Stimulated activated CD8-positive, alpha-beta memory T cell treated with anti-CD3 and anti-CD28 coated beads, Interleukin-15, amount 100 ng/mL, for 24 hours (primary cell): ENCODE data around the gene PDCD1LG2.
"Not testable (repeated sequence)": the region's sequence is repeated elsewhere in the genome, so short reads cannot be mapped to it uniquely, and the experiment has no call there.

ENCODE experiments used
- DNase-seq: peaks from one replicate; pipeline ENCODE4 v3.0.0-alpha.2; 2020; ENCODE audit warnings: low read depth

The PDCD1LG2 gene

GRCh38 chr9:5510360-5510931 lies at the start of gene PDCD1LG2:
Gene PDCD1LG2, plus strand, starts transcription at chr9:5510531. Its CDS starts 12,016 bp downstream, at chr9:5522547.
- DNase-seq = no peak

GRCh38 chr9:5464831-5465330 lies 45.5 kb upstream of the PDCD1LG2 start:
- not testable (repeated sequence) for DNase-seq

GRCh38 chr9:5466005-5466404 lies 44.3 kb upstream of the PDCD1LG2 start:
- no peak for DNase-seq

GRCh38 chr9:5466766-5467165 lies 43.6 kb upstream of the PDCD1LG2 start:
- no peak for DNase-seq

GRCh38 chr9:5468850-5469249 lies 41.5 kb upstream of the PDCD1LG2 start:
- DNase-seq = no peak

GRCh38 chr9:5470122-5470521 lies 40.2 kb upstream of the PDCD1LG2 start:
- DNase-seq = no peak

GRCh38 chr9:5470816-5471215 lies 39.5 kb upstream of the PDCD1LG2 start:
- DNase-seq = no peak

GRCh38 chr9:5475611-5476010 lies 34.7 kb upstream of the PDCD1LG2 start:
- not testable (repeated sequence) for DNase-seq

- no peak for DNase-seq
Observed at GRCh38 chr9:5478206-5478605, 32.1 kb upstream of the PDCD1LG2 start.

GRCh38 chr9:5479994-5480694 lies 30.2 kb upstream of the PDCD1LG2 start:
- DNase-seq = no peak

GRCh38 chr9:5480919-5481318 lies 29.4 kb upstream of the PDCD1LG2 start:
- no peak for DNase-seq

- DNase-seq = no peak
Observed at GRCh38 chr9:5481322-5482040, 28.9 kb upstream of the PDCD1LG2 start.

- no peak for DNase-seq
Observed at GRCh38 chr9:5482194-5482593, 28.1 kb upstream of the PDCD1LG2 start.

- no peak for DNase-seq
Observed at GRCh38 chr9:5483306-5483705, 27.0 kb upstream of the PDCD1LG2 start.

GRCh38 chr9:5485378-5486085 lies 24.8 kb upstream of the PDCD1LG2 start:
- no peak for DNase-seq

GRCh38 chr9:5486988-5487387 lies 23.3 kb upstream of the PDCD1LG2 start:
- no peak for DNase-seq

GRCh38 chr9:5488221-5489008 lies 21.9 kb upstream of the PDCD1LG2 start:
- DNase-seq = no peak

- no peak for DNase-seq
Observed at GRCh38 chr9:5489630-5490490, 20.5 kb upstream of the PDCD1LG2 start.

GRCh38 chr9:5492965-5493678 lies 17.2 kb upstream of the PDCD1LG2 start:
- no peak for DNase-seq
